CD4-positive, alpha-beta T cell (primary cell): ENCODE data around the gene TRUB2. TPM values are rescaled to one million over a fixed set of nuclear protein-coding genes. Genes with fewer than 3 reads are reported as not detected.
A peak's percentile ranks its signal among the peaks of the same experiment; 100 is the strongest.

ENCODE experiments used
- ATAC-seq: fragments of 200-7000 bp; cut with Tn5 transposase; one replicate; pipeline ENCODE4 v1.10.0; 2022; ENCODE audit warnings: mild to moderate bottlenecking; ENCODE audit not compliant: poor library complexity
- CTCF ChIA-PET: fragments of 350-600 bp; sonication (Branson Sonifier 250); formaldehyde crosslinking; loops from one replicate; lab custom pipeline; 2021; ENCODE audit warnings: antibody characterized with exemption, inconsistent platforms; lab: Charles Lee
- POLR2A ChIA-PET: fragments of 350-600 bp; sonication (Branson Sonifier 250); formaldehyde crosslinking; loops from one replicate; lab custom pipeline; 2021; ENCODE audit warnings: antibody characterized with exemption, inconsistent platforms; lab: Charles Lee
- DNase-seq, 14 experiments: peaks; one replicate each; pipeline ENCODE4 v3.0.0-alpha.2; 2013 to 2020; ENCODE audit warnings: mixed read lengths in 2 of 14
- H3K27ac ChIP-seq, 2 donors: one replicate each; pipeline versions ENCODE4 v1.5.1 to v1.7.0; 2013; ENCODE audit warnings: low read length in 2 of 2, low read depth in 1 of 2, mild to moderate bottlenecking in 1 of 2
- H3K27me3 ChIP-seq, 2 experiments: 1 replicate in 1 of 2; 2 replicates in 1 of 2; pipeline versions ENCODE4 v1.6.1 to v1.7.0; 2013; ENCODE audit warnings: low read length in 2 of 2, control low read depth in 1 of 2, mild to moderate bottlenecking in 1 of 2, moderate library complexity in 1 of 2; ENCODE audit not compliant: insufficient read depth in 2 of 2, control insufficient read depth in 1 of 2
- H3K36me3 ChIP-seq: one replicate; pipeline ENCODE4 v1.6.1; 2013; ENCODE audit warnings: low read length, control low read depth; ENCODE audit not compliant: insufficient read depth
- H3K4me1 ChIP-seq: one replicate; pipeline ENCODE4 v1.6.1; 2013; ENCODE audit warnings: low read length, control low read depth; ENCODE audit not compliant: insufficient read depth
- H3K4me3 ChIP-seq: one replicate; pipeline ENCODE4 v1.5.1; 2013; ENCODE audit warnings: mild to moderate bottlenecking, low read length, moderate library complexity
- H3K9me3 ChIP-seq, 2 experiments: 1 replicate in 1 of 2; 2 replicates in 1 of 2; pipeline versions ENCODE4 v1.6.1 to v1.7.0; 2013; ENCODE audit warnings: low read length in 2 of 2, mild to moderate bottlenecking in 2 of 2, control low read depth in 1 of 2, moderate library complexity in 1 of 2; ENCODE audit not compliant: control insufficient read depth in 1 of 2, insufficient read depth in 1 of 2
- H3K27ac Mint-ChIP-seq: one replicate; pipeline ENCODE4 v1.8.0; 2020; ENCODE audit warnings: mixed read lengths
- H3K27me3 Mint-ChIP-seq: one replicate; pipeline ENCODE4 v1.8.0; 2021; ENCODE audit warnings: mixed read lengths
- H3K36me3 Mint-ChIP-seq: one replicate; pipeline ENCODE4 v1.8.0; 2021; ENCODE audit warnings: low read depth, mixed read lengths
- H3K4me1 Mint-ChIP-seq: one replicate; pipeline ENCODE4 v1.8.0; 2021; ENCODE audit warnings: low read depth, mixed read lengths
- H3K4me3 Mint-ChIP-seq: one replicate; pipeline ENCODE4 v1.8.0; 2020; ENCODE audit warnings: mild to moderate bottlenecking, mixed read lengths
- H3K9me3 Mint-ChIP-seq: one replicate; pipeline ENCODE4 v1.8.0; 2020; ENCODE audit warnings: mixed read lengths
- intact Hi-C, 2 experiments: fragments of 100-400 bp; cut with DNase I in 1 of 2; cut with micrococcal nuclease in 1 of 2; formaldehyde crosslinking; loops; one replicate each; pipeline versions ENCODE4 v1.15.1 to v1.9.0; 2023 to 2025; cut with DNase I, micrococcal nuclease
- total RNA-seq, 174 experiments: library from RNA in 2 of 174; stranded (reverse) in 2 of 174; gene quantifications; one replicate each; pipeline ENCODE4 v1.2.3 and lab custom pipeline; 2021 to 2026
- TF ChIP-seq, protein P1 (sequence below): fragments of 200-600 bp; IDR thresholded peaks from one replicate; pipeline ENCODE4 v1.8.0; 2022; ENCODE audit warnings: antibody characterized with exemption, mild to moderate bottlenecking

Gene TRUB2
- total RNA-seq, 2 experiments from 2014 or later: 4.8 to 6.5 TPM

DNA sequence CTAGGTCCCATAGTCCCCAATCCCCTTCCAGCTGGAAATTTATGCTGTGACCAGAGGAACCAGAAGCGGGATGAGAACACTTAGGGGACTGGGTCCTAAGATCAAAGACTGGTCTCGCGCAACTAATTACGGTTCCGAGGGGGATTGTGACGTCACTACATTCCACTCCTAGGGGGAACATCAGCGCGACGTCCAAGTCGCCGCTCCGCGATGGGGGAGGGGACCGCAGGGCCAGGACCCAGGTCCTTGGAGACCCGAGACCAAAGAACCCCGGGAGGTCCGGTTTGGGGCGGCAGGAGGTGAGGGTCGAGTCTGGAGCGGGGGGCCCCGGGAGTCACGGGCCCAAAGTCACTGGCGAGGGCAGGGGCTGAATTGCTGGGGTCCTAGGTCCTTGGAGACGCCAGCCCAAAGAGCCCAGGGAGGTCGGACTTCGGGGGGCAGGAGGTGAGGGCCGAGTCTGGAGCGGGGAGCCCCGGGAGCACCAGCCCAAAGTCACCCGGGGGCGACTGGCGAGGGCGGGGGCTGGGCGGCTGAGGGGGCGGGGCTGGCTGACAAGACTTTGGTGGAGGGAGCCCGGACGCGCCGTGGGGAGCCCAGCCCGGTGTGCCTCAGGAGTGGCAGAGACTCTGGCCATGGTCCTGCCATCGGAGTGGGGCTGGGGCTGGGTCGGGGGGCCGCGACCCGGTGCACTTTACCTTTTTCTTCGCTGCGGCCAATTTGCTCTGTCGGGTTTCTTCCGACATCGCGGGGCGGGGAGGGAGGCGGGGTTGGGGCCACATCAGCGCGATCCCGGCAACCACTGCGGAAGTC lies 46.8 kb downstream of the TRUB2 start, which contains the start of gene GOLGA2:
Gene GOLGA2, minus strand, starts transcription at position 810 of the 810 bp plus-strand sequence. Its CDS starts 31 bp downstream, at position 779.
- ATAC-seq (peak; percentile 45), DNase-seq (peak in 2 of 14 experiments; percentile 32 to 64)
- H3K27me3 Mint-ChIP-seq: no peaks in the 10 kb centered on the region
- Histone ChIP-seq H3K27ac (peak within 1 kb of the TSS; percentile 70 to 72), H3K4me1 (peaks cover 31% of the 10 kb centered on the region), H3K27me3 (no peaks in the 10 kb centered on the region), H3K4me3 (peak within 1 kb of the TSS; percentile 98), H3K36me3 (peaks cover 21% of the 10 kb centered on the region), H3K9me3 (no peaks in the 10 kb centered on the region)
- H3K27ac Mint-ChIP-seq: peak within 1 kb of the TSS; percentile 88
- TF ChIP-seq, protein P1, sequence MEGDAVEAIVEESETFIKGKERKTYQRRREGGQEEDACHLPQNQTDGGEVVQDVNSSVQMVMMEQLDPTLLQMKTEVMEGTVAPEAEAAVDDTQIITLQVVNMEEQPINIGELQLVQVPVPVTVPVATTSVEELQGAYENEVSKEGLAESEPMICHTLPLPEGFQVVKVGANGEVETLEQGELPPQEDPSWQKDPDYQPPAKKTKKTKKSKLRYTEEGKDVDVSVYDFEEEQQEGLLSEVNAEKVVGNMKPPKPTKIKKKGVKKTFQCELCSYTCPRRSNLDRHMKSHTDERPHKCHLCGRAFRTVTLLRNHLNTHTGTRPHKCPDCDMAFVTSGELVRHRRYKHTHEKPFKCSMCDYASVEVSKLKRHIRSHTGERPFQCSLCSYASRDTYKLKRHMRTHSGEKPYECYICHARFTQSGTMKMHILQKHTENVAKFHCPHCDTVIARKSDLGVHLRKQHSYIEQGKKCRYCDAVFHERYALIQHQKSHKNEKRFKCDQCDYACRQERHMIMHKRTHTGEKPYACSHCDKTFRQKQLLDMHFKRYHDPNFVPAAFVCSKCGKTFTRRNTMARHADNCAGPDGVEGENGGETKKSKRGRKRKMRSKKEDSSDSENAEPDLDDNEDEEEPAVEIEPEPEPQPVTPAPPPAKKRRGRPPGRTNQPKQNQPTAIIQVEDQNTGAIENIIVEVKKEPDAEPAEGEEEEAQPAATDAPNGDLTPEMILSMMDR: no peak
- H3K36me3 Mint-ChIP-seq: peaks cover 56% of the 10 kb centered on the region
- POLR2A ChIA-PET: interaction anchor here (0.6 to 1.2 kb wide), 15 partner anchors 13 to 753 kb away, joined by 3 to 29 read pairs (median 4); partner anchors contain the start of genes BBLN, DOLK, NUP188 and SH3GLB2
- CTCF ChIA-PET: interaction anchor here (0.9 to 1.0 kb wide), 3 partner anchors 20 to 66 kb away, joined by 3 read pairs; no protein-coding TSS in a partner anchor
- intact Hi-C loops: loop anchor here in 1 of 2 experiments (1.0 to 5.0 kb wide), 8 partner anchors 25 to 752 kb away; partner anchors contain the start of genes BBLN, COQ4, DNM1 and ODF2
- peak within 1 kb of the TSS; percentile 98 for H3K4me3 Mint-ChIP-seq
- H3K9me3 Mint-ChIP-seq: no peaks in the 10 kb centered on the region
- H3K4me1 Mint-ChIP-seq: peaks cover 36% of the 10 kb centered on the region

DNA sequence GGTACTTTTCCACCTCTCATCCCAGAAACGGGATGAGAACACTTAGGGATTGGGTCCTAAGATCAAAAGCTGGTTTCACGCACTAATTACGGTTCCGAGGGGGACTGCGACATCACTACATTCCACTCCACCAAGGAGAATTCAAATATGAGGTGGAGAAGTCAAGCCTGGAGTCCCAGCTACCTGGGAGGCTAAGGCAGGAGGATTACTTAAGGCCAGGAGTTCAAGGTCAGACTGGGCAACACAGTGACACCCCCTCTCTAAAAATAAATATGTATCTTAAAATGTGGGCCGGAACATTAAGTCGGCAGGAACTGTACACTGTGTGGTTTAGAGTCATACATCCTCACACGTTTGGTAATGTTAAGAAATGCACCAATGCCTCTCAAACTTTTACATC lies 48.0 kb downstream of the TRUB2 start:
- H3K36me3 Mint-ChIP-seq: peaks cover 49% of the 10 kb centered on the region
- H3K4me3 ChIP-seq: no peak overlapping the region
- no peaks in the 10 kb centered on the region for H3K9me3 ChIP-seq
- no peak overlapping the region for H3K27ac ChIP-seq
- no peaks in the 10 kb centered on the region for H3K27me3 ChIP-seq
- H3K4me3 Mint-ChIP-seq: peak overlapping the region; percentile 98
- H3K36me3 ChIP-seq: peaks cover 21% of the 10 kb centered on the region
- peaks cover 31% of the 10 kb centered on the region for H3K4me1 ChIP-seq
- intact Hi-C loops: loop anchor here in 1 of 2 experiments (2.0 kb wide), 1 partner anchor 23 kb away; no protein-coding TSS in a partner anchor
- ChIA-PET CTCF (no interaction called here), POLR2A (no interaction called here)
- DNase-seq (no peak), ATAC-seq (no peak)
- H3K9me3 Mint-ChIP-seq: no peaks in the 10 kb centered on the region
- peak overlapping the region; percentile 45 for H3K27ac Mint-ChIP-seq
- TF ChIP-seq, protein P1: no peak
- peaks cover 34% of the 10 kb centered on the region for H3K4me1 Mint-ChIP-seq
- no peaks in the 10 kb centered on the region for H3K27me3 Mint-ChIP-seq

DNA sequence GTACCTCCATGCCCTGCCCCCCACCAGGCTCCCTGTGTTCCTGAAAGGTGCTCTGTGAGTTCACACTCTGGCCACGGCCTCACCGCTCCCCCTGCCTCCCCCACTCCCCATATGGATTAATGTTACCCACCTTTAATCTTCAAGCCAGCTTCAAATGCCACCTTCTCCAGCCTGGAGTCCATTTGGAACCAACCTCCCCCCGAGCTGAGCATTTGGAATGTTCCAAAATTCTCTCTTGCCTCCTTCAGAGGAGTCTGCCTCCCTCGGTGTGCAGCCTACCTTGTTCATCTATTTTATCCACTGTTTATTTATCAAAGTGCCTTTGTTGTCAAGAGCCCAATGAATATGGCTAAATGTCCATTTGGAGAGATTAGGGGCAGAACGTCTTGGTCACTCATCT lies 50.7 kb downstream of the TRUB2 start:
- no peak for DNase-seq
- Mint-ChIP-seq H3K4me1 (peaks cover 24% of the 10 kb centered on the region), H3K36me3 (peaks cover 56% of the 10 kb centered on the region), H3K27me3 (no peaks in the 10 kb centered on the region), H3K9me3 (no peaks in the 10 kb centered on the region), H3K27ac (no peak overlapping the region), H3K4me3 (no peak overlapping the region)
- ChIA-PET CTCF (no interaction called here), POLR2A (no interaction called here)
- intact Hi-C loops: no loop called here
- Histone ChIP-seq H3K27ac (no peak overlapping the region), H3K9me3 (no peaks in the 10 kb centered on the region), H3K4me3 (no peak overlapping the region), H3K4me1 (peaks cover 21% of the 10 kb centered on the region), H3K36me3 (peaks cover 34% of the 10 kb centered on the region), H3K27me3 (no peaks in the 10 kb centered on the region)
- TF ChIP-seq, protein P1: no peak
- ATAC-seq: no peak
